ENCODE data around the gene PPARG. TPM values are rescaled to one million over a fixed set of nuclear protein-coding genes. Genes with fewer than 3 reads are reported as not detected.

PPARG gene
- total and polyA plus RNA-seq, 10 donors = 5.5 to 28.0 (median 19.4) TPM

- Histone ChIP-seq H3K27me3 (replicated peaks in 1 of 7) (peaks cover 0 to 59% (median 13%) of the 10 kb centered on the region in 7 donors), H3K36me3 (no peaks in the 10 kb centered on the region), H3K27ac (peak overlapping the region in 7 of 8 donors; percentile 5 to 90 (median 75)), H3K4me3 (peak overlapping the region in 7 of 8 donors; percentile 21 to 78 (median 51)), H3K4me1 (peaks cover 0 to 42% (median 21%) of the 10 kb centered on the region in 6 donors), H3K9me3 (peaks cover 0 to 6% (median 0%) of the 10 kb centered on the region in 8 donors)
- TF ChIP-seq POLR2AphosphoS5 (IDR thresholded peaks at IDR 0.05) = peak; percentile 23 to 61 (median 51)
- no peak for TF ChIP-seq POLR2A (IDR thresholded peaks at IDR 0.05)
- no peak for TF ChIP-seq CTCF (IDR thresholded peaks at IDR 0.05 in 8 of 11, conservative IDR thresholded peaks at IDR 0.05 in 3 of 11)
- intact Hi-C loops (cut with DNase I; ENCODE audit: low total_unique reads) = loop anchor here (10.0 kb wide), 1 partner anchor 188 kb away; no protein-coding TSS in a partner anchor
- DNase-seq = no peak
- WGBS, 5 donors = 17 to 33% (median 21%) methylated on average over 18 to 33 of the region's 33 CpGs
Observed at GRCh38 chr3:12286927-12287726, 1.7 kb upstream of the PPARG start.

GRCh38 chr3:12287727-12288181, 1.1 kb upstream of the PPARG start:
- Histone ChIP-seq H3K27ac (peak overlapping the region; percentile 69 to 92 (median 86)), H3K9me3 (peaks cover 0 to 6% (median 0%) of the 10 kb centered on the region in 8 donors), H3K4me3 (peak overlapping the region; percentile 46 to 78 (median 54)), H3K4me1 (peaks cover 0 to 42% (median 23%) of the 10 kb centered on the region in 6 donors), H3K36me3 (no peaks in the 10 kb centered on the region), H3K27me3 (replicated peaks in 1 of 7) (peaks cover 0 to 59% (median 13%) of the 10 kb centered on the region in 7 donors)
- intact Hi-C loops (cut with DNase I; ENCODE audit: low total_unique reads) = loop anchor here (10.0 kb wide), 1 partner anchor 187 kb away; no protein-coding TSS in a partner anchor
- TF ChIP-seq POLR2A (IDR thresholded peaks at IDR 0.05) (no peak), POLR2AphosphoS5 (IDR thresholded peaks at IDR 0.05) (peak in 2 of 3 donors; percentile 39 to 47), CTCF (IDR thresholded peaks at IDR 0.05 in 8 of 11, conservative IDR thresholded peaks at IDR 0.05 in 3 of 11) (no peak)
- 0 to 4% (median 2%) methylated on average over 4 to 54 of the region's 63 CpGs for WGBS, 5 donors
- peak; percentile 85 for DNase-seq

- Histone ChIP-seq H3K4me3 (peak overlapping the region in 4 of 8 donors; percentile 51 to 78 (median 66)), H3K9me3 (peaks cover 0 to 6% (median 0%) of the 10 kb centered on the region in 8 donors), H3K27ac (peak overlapping the region in 3 of 8 donors; percentile 86 to 92 (median 90)), H3K27me3 (replicated peaks in 1 of 7) (peaks cover 0 to 54% (median 13%) of the 10 kb centered on the region in 7 donors), H3K4me1 (peaks cover 0 to 47% (median 28%) of the 10 kb centered on the region in 6 donors), H3K36me3 (no peaks in the 10 kb centered on the region)
- no peak for DNase-seq
- no peak for TF ChIP-seq CTCF (IDR thresholded peaks at IDR 0.05 in 8 of 11, conservative IDR thresholded peaks at IDR 0.05 in 3 of 11)
- TF ChIP-seq POLR2AphosphoS5 (IDR thresholded peaks at IDR 0.05) = no peak
- no peak for TF ChIP-seq POLR2A (IDR thresholded peaks at IDR 0.05)
- WGBS, 5 donors = 60 to 81% (median 62%) methylated on average over 3 of the region's 3 CpGs
- intact Hi-C loops (cut with DNase I; ENCODE audit: low total_unique reads) = loop anchor here (10.0 kb wide), 1 partner anchor 185 kb away; no protein-coding TSS in a partner anchor
Observed at GRCh38 chr3:12289524-12289923, 654 bp downstream of the PPARG start.

GRCh38 chr3:12292770-12293169, 3.9 kb downstream of the PPARG start:
- no peak for TF ChIP-seq CTCF (IDR thresholded peaks at IDR 0.05 in 8 of 11, conservative IDR thresholded peaks at IDR 0.05 in 3 of 11)
- TF ChIP-seq POLR2A (IDR thresholded peaks at IDR 0.05) = no peak
- no peak for TF ChIP-seq POLR2AphosphoS5 (IDR thresholded peaks at IDR 0.05)
- peaks cover 0 to 35% (median 19%) of the 10 kb centered on the region in 6 donors for H3K4me1 ChIP-seq
- no peaks in the 10 kb centered on the region for H3K9me3 ChIP-seq
- peaks cover 0 to 24% (median 12%) of the 10 kb centered on the region in 7 donors for H3K27me3 ChIP-seq (replicated peaks in 1 of 7)
- peak overlapping the region in 2 of 8 donors; percentile 10 to 32 for H3K27ac ChIP-seq
- H3K36me3 ChIP-seq = no peaks in the 10 kb centered on the region
- DNase-seq = no peak
- intact Hi-C loops (cut with DNase I; ENCODE audit: low total_unique reads) = no loop called here
- 81 to 92% (median 85%) methylated on average over 9 of the region's 9 CpGs for WGBS, 5 donors
- H3K4me3 ChIP-seq = no peak overlapping the region

Data from spleen (tissue), 11 donors.